NCI-H1048 (cell line): ENCODE measurements around the gene SMOC2.
"Not testable (repeated sequence)": the region's sequence is repeated elsewhere in the genome, so short reads cannot be mapped to it uniquely, and the experiment has no call there.

ENCODE experiments used
- DNase-seq: peaks from one replicate; lab custom pipeline; 2025; lab: John Stamatoyannopoulos, UW

The SMOC2 gene

DNA sequence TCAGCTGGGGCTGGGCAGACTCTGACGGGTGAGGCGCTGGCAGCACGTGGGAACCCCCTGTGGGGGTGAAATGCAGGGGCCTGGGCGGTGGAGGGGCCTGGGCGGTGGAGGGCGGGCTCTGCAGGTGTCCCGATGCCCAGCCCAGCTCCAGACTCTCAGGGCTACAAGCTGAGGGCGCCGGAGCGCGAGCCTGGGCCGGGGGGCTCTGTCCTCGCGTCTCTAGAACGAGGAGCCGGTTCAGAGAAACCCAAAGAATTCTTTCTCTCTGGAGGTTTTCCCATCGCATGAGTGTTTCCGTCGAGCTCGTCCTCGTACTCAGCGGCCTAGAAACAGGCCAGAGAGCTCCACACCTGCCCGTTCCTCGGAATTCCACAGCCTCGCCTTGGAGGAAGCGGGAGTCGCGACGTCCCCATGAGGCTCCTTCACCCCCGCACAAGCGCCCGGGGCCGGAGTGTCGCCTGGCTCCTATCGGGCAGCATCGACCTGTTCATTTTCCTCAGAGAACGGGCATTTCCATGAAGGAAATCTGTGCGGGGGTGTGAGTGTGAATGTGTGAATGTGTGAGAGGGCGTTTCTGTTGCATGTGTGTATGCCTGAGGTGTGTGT lies 76.9 kb downstream of the SMOC2 start:
- no peak for DNase-seq

- DNase-seq: no peak
Observed at GRCh38 chr6:168518348-168518745, 77.4 kb downstream of the SMOC2 start.

- DNase-seq: no peak
Observed at GRCh38 chr6:168518867-168519266, 77.9 kb downstream of the SMOC2 start.

GRCh38 chr6:168520233-168520632 lies 79.2 kb downstream of the SMOC2 start:
- no peak for DNase-seq

DNA sequence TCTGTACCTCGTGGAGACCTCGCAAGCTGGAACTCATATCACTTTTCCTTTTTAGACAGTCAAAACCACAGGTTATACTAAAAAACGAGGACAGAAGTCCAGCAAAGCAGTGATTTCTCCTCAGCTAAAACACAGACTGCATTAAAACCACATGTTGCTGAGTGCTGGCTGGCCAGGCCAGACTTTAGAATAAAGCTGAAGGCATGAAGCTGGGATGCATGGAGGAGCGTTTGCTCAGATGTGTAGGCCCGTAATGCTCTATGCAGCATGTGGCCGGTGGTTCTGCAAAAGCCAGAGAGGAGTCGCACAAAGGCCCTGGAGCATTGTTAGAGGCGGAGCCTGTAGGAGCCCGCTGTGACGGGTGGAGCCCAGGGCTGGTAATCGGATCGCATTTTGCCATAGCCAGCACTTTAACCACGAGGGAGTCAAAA lies 83.6 kb downstream of the SMOC2 start:
- no peak for DNase-seq

- no peak for DNase-seq
Observed at GRCh38 chr6:168525114-168525513, 84.1 kb downstream of the SMOC2 start.

DNA sequence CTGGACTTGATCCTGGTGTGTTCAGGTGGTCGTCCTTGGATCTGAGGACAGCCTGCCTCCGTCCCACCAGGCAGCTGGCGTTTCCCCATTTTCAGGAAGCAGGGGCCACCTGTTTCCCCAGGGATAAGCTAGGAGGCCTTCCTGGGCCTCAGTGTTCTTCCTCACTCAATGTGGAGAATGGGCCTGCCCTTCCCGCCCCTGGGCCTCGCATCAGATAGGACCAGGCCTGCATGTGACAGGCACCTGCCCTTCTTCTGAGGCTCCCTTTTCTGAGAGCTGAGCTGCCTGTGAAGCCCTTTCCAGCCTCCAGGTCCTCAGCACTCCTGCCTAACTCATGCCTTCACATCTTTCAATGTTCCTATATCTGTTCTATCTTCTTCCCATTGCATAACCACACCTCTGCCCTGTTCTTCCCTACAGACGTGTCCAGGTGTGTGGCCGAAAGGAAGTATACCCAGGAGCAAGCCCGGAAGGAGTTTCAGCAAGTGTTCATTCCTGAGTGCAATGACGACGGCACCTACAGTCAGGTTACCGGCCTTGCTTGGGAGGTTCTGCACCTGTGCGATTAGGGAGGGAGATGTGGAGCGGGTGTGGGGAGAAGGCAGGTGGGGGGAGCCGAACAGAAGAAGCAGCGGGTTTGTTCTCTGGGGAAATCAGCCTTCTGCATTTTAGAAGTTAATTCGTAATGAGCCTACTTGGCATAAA lies 85.1 kb downstream of the SMOC2 start:
- DNase-seq: no peak

DNA sequence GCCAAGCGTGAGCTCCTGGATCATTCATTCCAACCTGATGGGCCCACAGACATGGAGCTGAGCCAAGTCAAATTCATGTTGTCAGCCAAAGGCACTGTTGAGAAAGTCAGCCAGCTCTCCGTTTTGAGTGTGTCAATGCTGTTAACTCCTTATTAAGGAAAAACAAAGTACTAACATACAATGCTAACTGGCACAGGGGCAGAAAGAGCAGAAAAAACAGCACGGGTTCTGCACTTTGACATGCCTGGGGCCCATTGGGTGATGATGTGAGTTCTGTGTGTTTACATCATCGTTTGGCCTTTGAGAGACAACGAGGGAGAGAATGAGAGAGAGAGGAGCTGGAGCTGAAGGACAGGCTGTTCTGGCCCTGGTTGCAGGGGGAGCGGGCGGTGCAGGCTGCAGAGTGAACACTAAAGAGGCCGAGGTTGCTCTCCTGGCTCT lies 85.9 kb downstream of the SMOC2 start:
- DNase-seq: no peak

GRCh38 chr6:168527451-168528210 lies 86.6 kb downstream of the SMOC2 start:
- no peak for DNase-seq

GRCh38 chr6:168528474-168529095 lies 87.6 kb downstream of the SMOC2 start:
- DNase-seq: no peak

DNA sequence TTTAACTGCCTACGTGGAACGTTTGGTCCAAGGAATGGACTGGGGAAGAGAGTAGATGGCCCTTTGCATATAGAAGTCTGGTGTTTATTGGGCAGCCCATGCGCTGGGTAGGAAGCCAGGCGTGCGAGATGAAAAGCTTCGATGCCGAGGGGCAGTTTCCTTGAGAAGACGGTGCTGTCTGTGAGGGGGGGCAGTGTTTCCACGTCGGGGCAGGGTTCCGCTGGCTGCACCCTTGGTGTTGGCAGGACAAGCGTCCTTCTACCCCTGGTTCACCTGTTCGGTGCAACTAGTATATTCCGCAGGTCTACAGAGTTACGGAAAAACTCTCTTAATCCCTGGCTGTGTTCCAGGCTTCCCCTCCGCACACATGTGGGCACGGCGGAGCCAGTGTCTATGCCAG lies 88.2 kb downstream of the SMOC2 start:
- no peak for DNase-seq

DNA sequence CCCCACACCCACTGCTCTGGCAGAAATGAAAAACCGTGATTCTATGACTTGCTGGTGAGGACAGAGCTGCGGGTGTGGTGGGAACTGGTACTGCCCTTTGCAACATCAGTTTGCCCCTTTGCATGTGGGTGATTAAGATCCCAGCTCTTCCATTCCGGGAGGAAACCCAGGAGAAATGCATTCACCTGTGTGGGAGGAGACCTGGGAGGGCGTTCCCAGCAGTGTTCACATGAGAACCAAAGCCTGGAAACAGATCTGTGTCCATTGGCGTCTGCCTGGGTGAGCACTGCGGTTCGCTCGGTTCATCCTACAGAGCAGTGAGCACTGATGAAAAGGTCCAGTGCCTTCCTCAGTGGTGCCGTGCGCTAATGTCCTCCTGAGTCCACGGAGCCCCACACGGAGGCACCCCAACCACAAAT lies 89.7 kb downstream of the SMOC2 start:
- DNase-seq: no peak

DNA sequence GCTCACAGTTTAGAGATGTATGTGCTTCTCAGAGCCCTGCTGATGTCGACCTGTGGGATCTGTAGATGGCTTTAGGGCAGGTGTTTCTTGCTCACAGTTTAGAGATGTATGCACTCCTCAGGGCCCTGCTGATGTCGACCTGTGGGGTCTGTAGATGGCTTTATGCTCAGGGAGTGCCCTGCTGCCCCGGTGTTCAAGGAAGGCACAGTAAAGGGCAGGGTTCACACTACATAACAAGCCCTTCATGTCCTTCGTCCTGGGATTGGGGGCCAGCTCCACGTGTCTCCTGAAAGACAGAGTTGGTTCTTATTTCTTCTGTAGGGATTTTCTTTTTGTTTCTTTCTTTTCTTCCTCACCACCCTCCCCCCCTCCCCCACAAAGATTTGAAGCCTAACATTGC lies 91.1 kb downstream of the SMOC2 start:
- DNase-seq: no peak

GRCh38 chr6:168533414-168533813 lies 92.4 kb downstream of the SMOC2 start:
- no peak for DNase-seq

- no peak for DNase-seq
Observed at GRCh38 chr6:168534265-168534664, 93.3 kb downstream of the SMOC2 start.

DNA sequence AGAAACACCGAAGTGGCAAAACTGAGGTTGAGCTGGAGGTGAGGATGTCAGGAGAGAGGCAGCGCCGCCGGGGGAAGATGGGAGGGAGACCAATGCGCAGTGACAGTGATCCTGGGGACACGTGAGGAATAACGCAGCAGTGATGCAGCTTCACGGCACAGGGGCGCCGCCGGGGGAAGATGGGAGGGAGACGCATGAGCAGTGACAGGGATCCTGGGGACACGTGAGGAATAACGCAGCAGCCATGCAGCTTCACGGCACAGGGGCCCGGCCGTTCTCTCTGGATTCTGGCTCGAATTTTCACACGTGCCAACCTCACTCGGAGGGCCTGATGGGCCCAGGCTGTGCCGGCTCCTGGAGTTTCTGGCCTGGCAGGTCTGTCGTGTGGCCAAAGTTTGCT lies 94.7 kb downstream of the SMOC2 start:
- DNase-seq: no peak

DNA sequence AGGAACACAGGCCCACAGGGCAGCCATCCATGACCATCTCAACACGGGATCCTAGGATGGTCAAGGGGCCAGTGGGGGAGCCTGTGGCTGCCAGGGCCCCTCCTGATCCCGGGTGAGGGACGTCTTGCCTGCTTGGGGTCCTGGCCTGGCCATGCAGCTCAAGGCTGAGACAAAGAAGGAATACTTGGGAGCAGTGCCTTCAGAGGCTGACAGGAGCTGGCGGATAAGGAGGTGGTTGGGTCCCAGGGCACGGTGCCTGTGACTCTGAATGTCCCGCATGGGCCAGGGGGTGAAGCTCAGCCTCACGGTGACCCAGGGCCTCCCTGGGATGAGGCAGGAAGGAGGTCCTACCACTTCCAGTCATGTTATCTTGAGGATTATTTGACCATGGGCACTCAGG lies 95.2 kb downstream of the SMOC2 start:
- no peak for DNase-seq

- no peak for DNase-seq
Observed at GRCh38 chr6:168536665-168537539, 95.9 kb downstream of the SMOC2 start.

- DNase-seq: no peak
Observed at GRCh38 chr6:168537540-168537884, 96.5 kb downstream of the SMOC2 start.

DNA sequence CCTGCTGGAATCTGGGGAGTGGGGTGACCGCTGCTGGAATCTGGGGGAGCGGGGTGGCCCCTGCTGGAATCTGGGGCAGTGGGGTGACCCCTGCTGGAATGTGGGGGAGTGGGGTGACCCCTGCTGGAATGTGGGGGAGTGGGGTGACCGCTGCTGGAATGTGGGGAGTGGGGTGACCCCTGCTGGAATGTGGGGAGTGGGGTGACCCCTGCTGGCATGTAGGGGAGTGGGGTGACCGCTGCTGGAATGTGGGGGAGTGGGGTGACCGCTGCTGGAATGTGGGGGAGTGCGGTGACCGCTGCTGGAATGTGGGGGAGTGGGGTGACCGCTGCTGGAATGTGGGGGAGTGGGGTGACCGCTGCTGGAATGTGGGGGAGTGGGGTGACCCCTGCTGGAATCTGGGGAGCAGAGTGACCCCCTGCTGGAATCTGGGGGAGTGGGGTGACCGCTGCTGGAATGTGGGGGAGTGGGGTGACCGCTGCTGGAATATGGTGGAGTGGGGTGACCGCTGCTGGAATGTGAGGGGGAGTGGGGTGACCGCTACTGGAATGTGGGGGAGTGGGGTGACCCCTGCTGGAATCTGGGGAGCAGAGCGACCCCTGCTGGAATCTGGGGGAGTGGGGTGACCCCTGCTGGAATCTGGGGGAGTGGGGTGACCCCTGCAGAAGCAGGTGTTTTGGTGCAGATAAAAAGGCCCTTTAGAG lies 97.4 kb downstream of the SMOC2 start:
- not testable (repeated sequence) for DNase-seq
